IPS-NIHi7 (cell line): Measurements from ENCODE around the gene FAM120B.
A peak's percentile ranks its signal among the peaks of the same experiment; 100 is the strongest.
"Not testable (repeated sequence)": the region's sequence is repeated elsewhere in the genome, so short reads cannot be mapped to it uniquely, and the experiment has no call there.

Experiments
- DNase-seq: peaks from one replicate; pipeline ENCODE4 v3.0.0; 2012; ENCODE audit warnings: mixed read lengths; ENCODE audit errors: extremely low spot score

FAM120B gene

DNA sequence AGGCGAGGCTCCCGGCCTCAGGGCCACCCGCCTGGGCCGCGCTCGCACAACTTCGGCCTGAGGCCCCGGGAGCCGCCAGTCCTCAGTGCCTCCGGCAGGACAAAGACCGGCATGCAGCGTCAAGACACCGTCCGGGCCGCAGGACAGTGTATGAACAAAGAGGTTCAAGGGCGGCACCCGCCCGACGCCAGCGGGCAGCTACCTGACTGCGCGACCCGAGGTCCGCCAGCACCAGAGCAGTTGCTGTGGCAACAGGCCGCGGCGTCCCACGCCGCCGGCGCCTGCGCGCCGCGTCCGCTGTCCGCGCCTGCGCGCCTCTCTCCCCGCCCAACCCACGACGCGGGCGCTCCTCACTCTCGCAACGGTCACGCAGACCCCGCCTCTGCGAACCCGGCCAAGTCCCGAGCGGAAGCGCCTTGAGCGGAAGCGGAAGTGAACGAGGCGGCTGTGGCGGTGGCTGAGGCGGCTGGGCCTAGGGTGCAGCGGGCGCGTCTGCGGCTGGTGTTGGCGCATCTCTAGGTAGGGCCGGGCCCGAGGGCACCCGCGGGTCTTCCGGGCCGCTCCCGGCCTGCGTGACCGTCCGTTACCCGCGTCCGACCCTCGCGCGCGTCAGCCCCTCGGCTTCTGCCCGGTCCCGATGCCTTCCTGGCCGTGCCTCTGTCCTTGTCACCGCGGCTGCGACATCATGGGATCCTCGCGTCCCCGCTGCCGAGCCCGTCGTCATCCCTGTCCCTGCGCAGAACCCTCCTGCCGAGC lies at the start of gene FAM120B:
FAM120B (plus strand) TSS at position 435 of the 756 bp plus-strand sequence. CDS start 10,633 bp downstream, outside the sequence.
- DNase-seq = peak; percentile 81

DNA sequence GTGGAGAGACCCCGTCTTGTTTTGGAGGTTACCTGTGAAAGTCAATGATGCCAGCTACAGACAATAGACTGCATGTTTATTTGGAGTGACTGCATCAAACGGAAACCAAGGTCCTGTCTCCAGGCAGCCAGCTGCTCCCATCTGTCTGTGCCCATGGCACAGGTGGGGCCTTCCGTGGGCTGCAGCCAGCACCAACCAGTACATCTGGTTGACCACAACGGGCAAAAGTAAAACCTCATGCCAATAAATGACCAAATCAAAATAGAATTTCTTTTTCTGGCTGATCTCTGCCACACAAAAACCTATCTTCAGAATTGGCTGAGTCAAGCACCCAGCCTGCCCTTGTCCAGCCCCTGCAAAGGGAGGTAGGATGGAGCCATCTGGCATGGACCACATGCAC lies 49.2 kb upstream of the FAM120B start:
- DNase-seq = no peak

- DNase-seq = no peak
These were observed 48.2 kb upstream of the FAM120B start for GRCh38 chr6:170258407-170258806.

GRCh38 chr6:170259278-170259677 lies 47.3 kb upstream of the FAM120B start:
- DNase-seq = no peak

- peak; percentile 35 for DNase-seq
These were observed 45.9 kb upstream of the FAM120B start for GRCh38 chr6:170260686-170261085.

- DNase-seq = no peak
These were observed 44.7 kb upstream of the FAM120B start for GRCh38 chr6:170261643-170262488.

- DNase-seq = no peak
These were observed 44.0 kb upstream of the FAM120B start for GRCh38 chr6:170262489-170263088.

DNA sequence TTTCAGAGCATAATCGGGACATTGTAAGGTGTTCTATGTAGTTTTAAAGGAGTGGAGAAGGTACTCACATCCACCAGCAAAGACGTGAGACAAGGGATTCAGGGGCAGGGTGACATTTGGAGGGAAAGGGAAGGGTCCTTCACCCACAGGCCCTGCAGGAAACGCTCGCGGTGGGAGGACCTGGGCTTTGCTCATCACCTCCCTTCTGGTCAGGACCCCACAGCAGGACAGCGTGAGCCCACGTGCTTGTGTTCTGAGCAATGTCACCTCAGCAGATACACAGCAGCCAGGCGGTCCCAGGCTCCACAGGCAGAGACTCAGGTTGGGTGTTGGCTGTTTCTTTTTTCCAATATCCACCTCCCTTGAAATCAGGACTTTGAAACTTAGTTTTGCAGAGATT lies 43.1 kb upstream of the FAM120B start:
- no peak for DNase-seq

DNA sequence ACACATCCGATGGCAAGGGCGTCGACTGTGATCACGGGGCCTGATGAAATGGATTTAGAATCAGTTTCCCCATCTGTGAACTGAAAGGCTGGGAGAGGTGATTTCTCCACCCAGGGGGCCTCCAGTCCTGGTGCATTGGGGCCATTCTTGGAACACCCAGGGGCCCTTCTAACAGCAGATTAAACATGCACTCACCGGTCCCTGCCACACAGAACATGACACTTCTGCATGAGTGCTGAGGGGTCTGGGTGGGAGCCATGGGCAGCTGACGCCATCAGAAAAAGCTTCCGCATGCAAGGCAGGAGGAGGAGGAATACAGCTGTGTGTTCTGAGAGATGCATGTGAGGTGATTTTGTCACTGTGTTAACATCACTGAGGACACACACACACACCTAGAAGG lies 42.5 kb upstream of the FAM120B start:
- DNase-seq = no peak

DNA sequence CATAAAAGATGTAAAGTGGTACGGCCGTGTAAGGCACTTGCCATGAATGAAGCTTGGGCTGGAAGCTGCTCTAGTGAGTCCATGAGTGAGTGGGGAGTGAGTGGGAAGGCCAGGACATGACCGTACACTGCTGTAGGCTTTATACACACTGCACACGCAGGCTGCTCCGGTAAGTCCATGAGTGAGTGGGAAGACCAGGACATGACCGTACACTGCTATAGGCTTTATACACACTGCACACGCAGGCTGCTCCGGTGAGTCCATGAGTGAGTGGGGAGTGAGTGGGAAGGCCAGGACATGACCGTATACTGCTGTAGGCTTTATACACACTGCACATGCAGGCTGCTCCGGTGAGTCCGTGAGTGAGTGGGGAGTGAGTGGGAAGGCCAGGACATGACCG lies 41.9 kb upstream of the FAM120B start:
- not testable (repeated sequence) for DNase-seq

GRCh38 chr6:170265655-170266054 lies 40.9 kb upstream of the FAM120B start:
- no peak for DNase-seq

DNA sequence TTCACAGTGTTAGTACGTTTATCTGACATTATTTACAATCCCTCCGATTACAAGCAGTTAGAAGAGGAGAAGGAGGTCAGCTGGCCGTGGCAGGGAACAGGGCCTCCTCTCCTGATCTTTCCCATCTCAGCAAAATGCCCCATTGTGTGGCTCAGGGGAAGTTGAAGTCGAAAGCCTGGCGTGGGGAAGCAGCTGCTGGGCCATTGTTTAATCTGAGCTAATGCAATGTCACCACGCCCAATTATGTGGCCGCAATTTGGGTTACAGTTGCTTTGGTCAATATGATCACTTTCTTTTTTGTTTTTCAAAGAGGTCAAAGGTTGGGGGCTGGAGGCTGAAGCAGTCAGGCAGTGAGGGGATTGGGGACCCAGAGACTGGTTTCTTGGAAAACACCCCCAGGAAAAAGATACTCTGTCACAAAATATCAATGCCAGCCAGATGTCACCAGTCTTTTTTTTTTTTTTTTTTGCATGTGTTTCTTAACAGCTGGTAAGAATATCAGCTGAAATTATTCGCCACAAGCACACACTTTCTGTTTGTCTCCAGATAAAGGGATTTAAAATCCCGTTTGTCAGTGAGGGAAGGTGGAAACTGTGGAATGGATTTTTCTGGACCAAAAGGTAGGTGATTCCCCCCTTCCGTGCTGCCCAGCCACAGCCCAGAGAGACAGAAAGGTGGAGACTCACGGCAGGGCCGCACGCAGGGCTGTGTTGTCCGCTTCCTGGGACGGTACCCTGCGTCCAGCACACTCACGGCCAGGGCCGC lies 40.3 kb upstream of the FAM120B start:
- no peak for DNase-seq

DNA sequence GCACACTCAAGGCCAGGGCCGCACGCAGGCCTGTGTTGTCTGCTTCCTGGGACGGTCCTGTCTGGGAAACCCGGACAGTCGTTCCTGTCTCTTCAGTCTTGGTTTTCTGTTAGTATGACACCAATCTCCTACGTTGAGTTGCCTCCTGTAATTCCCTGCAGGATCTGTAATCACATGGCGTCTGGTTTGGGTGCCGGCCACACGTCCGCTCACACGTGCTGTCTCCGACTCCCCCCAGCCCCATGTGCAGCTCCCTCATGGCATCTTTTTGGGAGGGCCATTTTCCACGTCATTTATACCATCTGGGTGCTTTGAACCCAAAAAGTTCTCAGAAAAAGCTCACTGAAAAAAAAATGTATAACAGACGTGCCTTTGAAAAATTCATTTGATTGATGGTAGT lies 38.9 kb upstream of the FAM120B start:
- DNase-seq = no peak

DNA sequence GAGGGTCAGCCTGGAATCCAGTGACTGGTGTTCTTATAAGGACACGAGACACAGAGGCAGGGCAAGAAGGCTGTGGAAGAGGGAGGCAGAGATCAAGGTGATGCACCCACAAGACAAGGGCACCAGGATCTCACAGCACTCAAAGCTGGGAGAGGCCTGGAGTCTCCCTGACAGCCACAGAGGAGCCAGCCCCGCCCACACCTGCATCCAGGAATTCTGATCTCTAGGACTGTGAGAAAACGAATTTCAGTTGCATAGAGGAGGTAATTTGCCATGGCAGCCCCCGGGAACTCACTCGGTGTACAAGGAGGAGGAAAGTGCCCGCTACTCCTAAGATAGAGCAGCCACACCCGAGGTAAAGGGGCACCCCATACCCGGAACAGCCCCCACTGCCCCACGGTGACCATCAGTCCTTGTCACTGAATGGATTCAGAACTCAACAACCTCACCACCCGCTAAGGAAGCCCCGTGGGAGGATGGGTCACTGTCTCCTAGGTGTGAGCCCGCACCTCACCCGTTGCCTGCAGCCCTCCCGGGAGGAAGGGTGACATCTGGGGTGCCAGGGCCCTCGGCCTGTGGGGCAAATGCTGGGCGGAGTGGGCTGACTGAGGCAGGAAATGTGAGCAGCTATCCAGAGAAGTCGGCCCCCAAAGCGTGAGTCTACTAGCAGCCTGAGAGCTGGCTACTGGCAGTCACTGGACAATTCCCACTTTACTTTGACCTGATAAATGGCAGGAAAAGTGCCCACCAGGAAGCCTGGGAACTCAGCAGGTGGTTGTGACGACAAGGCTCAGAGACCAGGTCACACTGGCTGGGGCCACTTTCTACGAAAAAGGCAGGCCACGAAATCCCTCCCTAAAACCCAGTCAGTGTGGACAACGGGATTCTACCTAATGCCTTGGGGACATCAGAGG lies 38.1 kb upstream of the FAM120B start:
- no peak for DNase-seq

DNA sequence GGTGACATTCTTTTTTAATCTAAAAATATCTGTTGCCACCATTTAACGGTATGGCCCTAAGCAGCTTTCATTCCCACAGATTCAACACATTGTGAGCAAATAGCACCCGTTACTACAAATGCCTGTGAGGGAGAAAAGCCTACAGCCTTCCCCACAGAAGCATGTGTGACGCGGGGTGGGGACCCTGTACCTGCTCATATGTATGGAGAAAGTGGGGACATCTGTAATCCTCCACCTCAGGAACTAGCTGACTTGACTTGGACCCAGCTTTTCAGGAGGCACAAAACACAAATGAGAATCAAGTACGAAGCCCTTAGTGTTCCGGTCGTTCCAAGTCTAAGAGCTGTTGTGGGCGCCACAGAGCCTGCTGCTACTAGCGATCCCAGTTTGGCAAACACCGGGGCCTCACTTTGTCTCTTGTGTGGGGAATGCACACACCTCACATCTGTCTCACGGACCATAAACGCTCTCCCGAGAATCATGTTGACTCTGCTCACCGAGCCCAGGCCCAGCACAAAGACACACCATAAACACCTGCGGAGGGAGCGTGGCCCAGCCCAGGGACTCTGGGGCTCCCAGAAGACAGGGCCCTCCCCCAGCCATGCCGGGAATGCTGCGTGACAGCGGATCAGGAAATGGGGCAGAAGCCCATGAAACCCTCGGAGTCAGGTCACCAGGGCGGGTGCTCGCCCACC lies 37.3 kb upstream of the FAM120B start:
- DNase-seq = peak; percentile 38

DNA sequence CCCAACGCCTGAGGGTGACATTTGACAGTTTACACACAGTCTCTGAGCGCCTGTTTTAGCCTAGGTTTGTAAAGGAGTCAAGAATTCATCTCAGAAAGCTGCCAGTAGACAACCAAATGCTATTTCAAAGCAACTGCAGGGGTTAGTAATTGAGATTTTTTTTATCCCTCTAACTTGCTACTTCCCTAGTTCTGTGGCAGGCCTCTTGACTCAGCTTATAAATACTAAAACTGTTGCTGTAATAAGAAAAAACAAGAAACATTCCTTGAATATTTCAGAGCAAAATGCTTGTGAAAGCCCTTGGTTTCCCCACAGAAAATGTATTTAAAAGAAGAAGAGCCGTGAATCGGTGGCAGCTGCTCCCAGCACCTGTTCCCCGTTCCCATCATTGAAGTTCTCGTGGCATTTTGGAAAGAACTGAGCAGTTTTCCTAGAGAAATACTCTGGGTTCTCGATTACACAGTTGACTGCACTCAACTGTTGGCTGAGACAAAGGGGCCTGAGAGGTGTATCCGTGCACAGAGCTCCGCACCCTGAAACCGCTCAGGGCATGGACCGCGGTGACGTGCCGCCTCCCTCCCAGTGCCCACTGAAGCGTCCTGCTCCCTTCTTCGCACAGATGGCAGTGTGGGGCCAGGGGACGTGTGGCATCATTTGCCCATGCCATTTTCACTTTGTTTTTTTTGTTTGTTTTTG lies 36.6 kb upstream of the FAM120B start:
- DNase-seq = no peak

DNA sequence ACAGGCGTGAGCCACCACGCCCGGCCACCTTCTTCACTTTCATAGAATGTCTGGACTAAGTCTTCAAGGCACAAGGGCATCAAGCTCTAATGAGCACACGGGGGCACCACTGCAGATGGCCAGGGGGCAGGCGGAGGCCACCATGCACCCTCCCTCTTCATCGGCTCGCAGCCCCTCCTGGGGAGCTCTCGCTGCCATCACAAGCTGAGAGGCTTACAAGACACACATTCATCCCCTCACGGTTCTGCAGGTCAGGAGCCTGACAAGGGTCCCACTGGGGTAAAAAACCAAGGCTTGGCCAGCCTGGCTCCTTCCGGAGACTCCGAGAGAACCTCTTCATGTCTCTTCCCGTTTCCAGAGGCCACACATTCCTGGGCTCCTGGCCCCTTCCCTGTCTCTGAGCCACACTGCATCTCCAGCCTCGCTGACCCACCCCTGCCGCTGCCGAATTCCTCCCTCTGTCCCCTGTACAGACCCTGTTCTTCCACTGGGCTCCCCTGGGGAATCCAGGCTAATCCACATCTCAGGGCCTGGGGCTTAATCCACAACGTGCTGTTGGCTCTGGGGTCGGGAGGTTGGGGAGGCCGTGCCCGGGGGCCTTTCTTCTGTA lies 35.5 kb upstream of the FAM120B start:
- DNase-seq = no peak

DNA sequence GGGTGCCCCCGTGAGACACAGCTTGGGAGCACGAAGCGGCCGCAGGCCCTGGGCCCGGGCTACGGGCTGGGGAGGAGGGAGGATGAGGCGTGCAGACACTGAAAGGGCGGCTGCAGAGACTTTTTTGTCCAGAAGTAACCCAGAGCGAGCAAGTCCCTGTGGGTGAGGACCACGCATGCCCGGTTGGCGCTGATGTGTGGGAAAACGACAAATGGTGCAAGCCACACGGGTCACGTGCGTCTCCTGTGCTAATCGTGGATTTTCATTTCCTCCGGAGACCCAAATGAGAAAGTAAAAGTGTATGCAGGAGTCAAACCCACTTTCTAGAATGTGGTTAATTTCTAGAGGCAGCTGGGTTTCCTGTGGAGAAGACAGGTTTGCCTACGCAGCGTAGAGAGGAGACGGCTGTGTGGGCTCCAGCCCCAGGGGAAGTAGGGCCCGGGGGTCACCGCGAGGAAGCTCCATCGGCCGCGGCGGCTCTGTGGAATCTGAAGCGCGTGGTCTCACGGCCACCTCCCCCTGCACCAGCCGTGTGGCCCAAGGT lies 34.7 kb upstream of the FAM120B start:
- DNase-seq = no peak
